ENCODE results near the gene FERMT3. TPM values are rescaled to one million over a fixed set of nuclear protein-coding genes. Genes with fewer than 3 reads are reported as not detected.

The FERMT3 gene
- total and polyA plus RNA-seq, 2 of the 13 experiments (the other 11 are each of a cell fraction or from before 2014, with no cell fraction given): 0.29 TPM; not detected in 1

DNA sequence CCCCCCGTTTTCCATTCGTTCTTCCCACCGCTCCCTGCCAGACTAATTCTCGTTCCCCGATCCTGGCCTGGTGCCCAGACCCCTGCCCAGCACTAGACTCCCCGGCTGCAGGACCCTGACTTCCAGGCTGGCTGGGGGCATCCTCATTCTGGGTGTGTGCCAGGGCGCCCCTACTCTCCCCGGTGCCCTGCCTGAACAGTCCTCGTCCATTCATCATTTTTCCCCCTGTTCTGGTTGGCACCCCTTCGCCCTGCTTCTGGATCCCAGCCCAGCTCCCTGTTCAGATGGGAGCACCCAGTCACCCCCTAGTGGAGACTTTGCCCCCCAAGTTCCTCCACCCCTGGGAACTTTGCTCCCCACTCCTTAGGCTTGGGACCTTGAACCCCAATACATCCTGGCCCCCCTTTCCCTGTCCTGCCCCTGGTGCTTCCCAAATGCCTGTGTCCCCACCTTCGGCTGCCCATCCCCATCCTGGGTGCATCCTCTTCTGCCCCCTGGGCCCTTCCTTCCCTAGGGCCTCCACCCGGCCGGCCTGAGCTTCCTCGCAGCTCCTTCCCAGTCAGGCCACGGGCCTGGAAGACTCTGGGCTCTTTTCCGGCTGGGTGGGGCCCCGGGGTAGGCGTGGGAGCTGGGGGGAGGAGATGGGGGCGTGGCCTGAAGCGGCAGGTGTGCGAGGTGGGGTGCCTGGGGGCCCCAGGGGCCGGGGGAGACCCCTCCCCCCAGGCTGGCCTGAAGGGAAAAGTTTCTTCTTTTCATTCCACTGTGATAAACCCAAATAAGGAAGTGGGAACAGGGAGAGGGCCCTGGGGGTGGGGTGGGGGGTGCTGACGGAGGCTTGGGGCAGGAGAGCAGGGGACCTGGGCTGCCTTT lies 45.7 kb downstream of the FERMT3 start (continued):
- TF ChIP-seq AGO1 (IDR thresholded peaks at IDR 0.05; ENCODE audit: low read depth, low read length, poor library complexity, severe bottlenecking): no peak
- no peak for TF ChIP-seq TRIM24 (CRISPR knock-in tag; IDR thresholded peaks at IDR 0.05)
- TF ChIP-seq PHF20 (CRISPR knock-in tag; IDR thresholded peaks at IDR 0.05): no peak
- peak; percentile 33; the same call in 1 of the 2 replicates for TF ChIP-seq ARNT2 (CRISPR knock-in tag; IDR thresholded peaks at IDR 0.05; ENCODE audit: low read depth)
- TF ChIP-seq SAP130 (CRISPR knock-in tag; IDR thresholded peaks at IDR 0.05; ENCODE audit: low read depth): no peak
- peak; percentile 54 for TF ChIP-seq CTCF (CRISPR knock-in tag; IDR thresholded peaks at IDR 0.05)
- TF ChIP-seq SCMH1 (CRISPR knock-in tag; IDR thresholded peaks at IDR 0.05; ENCODE audit: borderline replicate concordance): no peak
- TF ChIP-seq ZNF660 (CRISPR knock-in tag; IDR thresholded peaks at IDR 0.05; ENCODE audit: borderline replicate concordance, low read depth): no peak
- no peak for TF ChIP-seq NFE2 (CRISPR knock-in tag; IDR thresholded peaks at IDR 0.05)
- TF ChIP-seq SP1 (IDR thresholded peaks at IDR 0.05): no peak
- no peak for TF ChIP-seq SP1 (CRISPR knock-in tag; IDR thresholded peaks at IDR 0.05)
- no peak for TF ChIP-seq MLLT10 (CRISPR knock-in tag; IDR thresholded peaks at IDR 0.05)
- no peak for TF ChIP-seq TFAP4 (IDR thresholded peaks at IDR 0.05; ENCODE audit: borderline replicate concordance, low read depth)
- TF ChIP-seq ZNF160 (CRISPR knock-in tag; IDR thresholded peaks at IDR 0.05): no peak
- TF ChIP-seq MEIS1 (CRISPR knock-in tag; IDR thresholded peaks at IDR 0.05; ENCODE audit: borderline replicate concordance): peak; percentile 53; the same call in 1 of the 2 replicates
- TF ChIP-seq POLR2G (IDR thresholded peaks at IDR 0.05; ENCODE audit: low read depth, low read length): no peak
- no peak for TF ChIP-seq LCORL (IDR thresholded peaks at IDR 0.05)
- no peak for TF ChIP-seq LCORL (CRISPR knock-in tag; IDR thresholded peaks at IDR 0.05)
